Measurements from ENCODE around the gene GALNT9. TPM values are rescaled to one million over a fixed set of nuclear protein-coding genes. Genes with fewer than 3 reads are reported as not detected.

Gene GALNT9
- total RNA-seq, 1 experiment from 2014 or later, result 0.44 TPM

GRCh38 chr12:132227782-132228475, 101.5 kb downstream of the GALNT9 start:
- Histone ChIP-seq H3K36me3 (ENCODE audit: low read depth, low read length) (no peaks in the 10 kb centered on the region), H3K9me2 (replicated peaks; ENCODE audit: low read length) (no peaks in the 10 kb centered on the region), H3K27me3 (ENCODE audit: low read length) (peaks cover 38% of the 10 kb centered on the region), H3K4me1 (ENCODE audit: insufficient read depth, low read length) (no peaks in the 10 kb centered on the region), H3F3A (ENCODE audit: low read length, unreplicated experiment) (no peaks in the 10 kb centered on the region), H3K4me3 (ENCODE audit: low read length) (no peak overlapping the region), H3K9me3 (ENCODE audit: low read length) (no peaks in the 10 kb centered on the region), H4K20me1 (ENCODE audit: low read length) (no peaks in the 10 kb centered on the region), H2AFZ (ENCODE audit: low read length) (no peak overlapping the region), H3K79me2 (ENCODE audit: low read length) (no peaks in the 10 kb centered on the region), H3K9ac (ENCODE audit: low read length) (no peak overlapping the region), H3K27ac (ENCODE audit: low read length) (no peak overlapping the region), H3K4me2 (ENCODE audit: low read length) (peak overlapping the region; percentile 22; the same call in 1 of the 2 replicates)
- intact Hi-C loops (cut with micrococcal nuclease), result no loop called here
- no TSS peak for BruUV-seq (replicated peaks)
- CTCF ChIA-PET, result no interaction called here
- ATAC-seq (peak; percentile 33; the same call in 1 of the 2 replicates), DNase-seq (no peak)
- 0 out of 2 replicates have a peak, but pooled peaks have one; percentile 23 for TF ChIP-seq EZH2phosphoT487 (IDR thresholded peaks at IDR 0.05; ENCODE audit: borderline replicate concordance, low read length)
- no peak for TF ChIP-seq CTCF (conservative IDR thresholded peaks at IDR 0.05; ENCODE audit: low read depth, low read length)
- POLR2A ChIA-PET (ENCODE audit: unreplicated experiment), result no interaction called here

GRCh38 chr12:132227118-132227517, 102.3 kb downstream of the GALNT9 start:
- BruUV-seq (replicated peaks), result no TSS peak

More at GRCh38 chr12:132227118-132227517, 102.3 kb downstream of the GALNT9 start:
- POLR2A ChIA-PET (ENCODE audit: unreplicated experiment), result no interaction called here
- Histone ChIP-seq H3K9me3 (ENCODE audit: low read length) (no peaks in the 10 kb centered on the region), H2AFZ (ENCODE audit: low read length) (no peak overlapping the region), H3K4me3 (ENCODE audit: low read length) (no peak overlapping the region), H3K27ac (ENCODE audit: low read length) (no peak overlapping the region), H3K9me2 (replicated peaks; ENCODE audit: low read length) (no peaks in the 10 kb centered on the region), H4K20me1 (ENCODE audit: low read length) (no peaks in the 10 kb centered on the region), H3K4me1 (ENCODE audit: insufficient read depth, low read length) (0 out of 2 replicates have a peak, but pooled peaks cover 2% of the 10 kb centered on the region), H3K36me3 (ENCODE audit: low read depth, low read length) (no peaks in the 10 kb centered on the region), H3K27me3 (ENCODE audit: low read length) (peaks cover 43% of the 10 kb centered on the region), H3K4me2 (ENCODE audit: low read length) (0 out of 2 replicates have a peak overlapping the region, but pooled peaks have one; percentile 12), H3K9ac (ENCODE audit: low read length) (no peak overlapping the region), H3F3A (ENCODE audit: low read length, unreplicated experiment) (no peaks in the 10 kb centered on the region), H3K79me2 (ENCODE audit: low read length) (no peaks in the 10 kb centered on the region)
- TF ChIP-seq CTCF (conservative IDR thresholded peaks at IDR 0.05; ENCODE audit: low read depth, low read length) (no peak), EZH2phosphoT487 (IDR thresholded peaks at IDR 0.05; ENCODE audit: borderline replicate concordance, low read length) (no peak), EZH2 (IDR thresholded peaks at IDR 0.05; ENCODE audit: low read length, unreplicated experiment) (no peak)
- CTCF ChIA-PET, result no interaction called here
- no peak for ATAC-seq
- intact Hi-C loops (cut with micrococcal nuclease), result no loop called here
- no peak for DNase-seq
